Stomach (tissue), 4 donors: ENCODE results near the gene YPEL1.

Experiments used
- CTCF ChIP-seq, 7 experiments: fragments of 450-650 bp in 4 of 7; fragments of 200-600 bp in 3 of 7; sonication (generic) in 3 of 7; IDR thresholded peaks; one replicate each; pipeline ENCODE4 v1.5.1; 2016 to 2019; ENCODE audit warnings: antibody characterized with exemption in 7 of 7, control low read depth in 2 of 7, mild to moderate bottlenecking in 1 of 7
- POLR2A ChIP-seq, 4 donors: fragments of 450-650 bp; IDR thresholded peaks; one replicate each; pipeline ENCODE4 v1.6.1; 2016; ENCODE audit warnings: antibody characterized with exemption in 4 of 4, control low read depth in 2 of 4, mild to moderate bottlenecking in 1 of 4, moderate library complexity in 1 of 4
- POLR2AphosphoS5 ChIP-seq, 3 donors: sonication (generic); formaldehyde crosslinking; IDR thresholded peaks; one replicate each; pipeline ENCODE4 v1.6.1; 2016; ENCODE audit warnings: antibody characterized with exemption in 3 of 3

- no peak for TF ChIP-seq POLR2A (IDR thresholded peaks at IDR 0.05)
- TF ChIP-seq CTCF (IDR thresholded peaks at IDR 0.05): no peak
- no peak for TF ChIP-seq POLR2AphosphoS5 (IDR thresholded peaks at IDR 0.05)
Observed at GRCh38 chr22:21739828-21740377, 4.3 kb upstream of the YPEL1 start.
